HG02642 (cell line): Measurements from ENCODE around the gene ALDOC.
"Not testable (repeated sequence)": the region's sequence is repeated elsewhere in the genome, so short reads cannot be mapped to it uniquely, and the experiment has no call there.

Experiments used
- ATAC-seq: cut with Tn5 transposase; IDR thresholded peaks from one replicate; pipeline ENCODE4 v1.9.1; 2021; ENCODE audit warnings: mild to moderate bottlenecking; ENCODE audit not compliant: unreplicated experiment, poor library complexity

Gene ALDOC

GRCh38 chr17:28584434-28584833, 7.7 kb upstream of the ALDOC start:
- ATAC-seq = no peak

- no peak for ATAC-seq
These were observed 5.8 kb upstream of the ALDOC start for GRCh38 chr17:28582513-28582912.

- ATAC-seq = no peak
These were observed 4.3 kb upstream of the ALDOC start for GRCh38 chr17:28580959-28581358.

DNA sequence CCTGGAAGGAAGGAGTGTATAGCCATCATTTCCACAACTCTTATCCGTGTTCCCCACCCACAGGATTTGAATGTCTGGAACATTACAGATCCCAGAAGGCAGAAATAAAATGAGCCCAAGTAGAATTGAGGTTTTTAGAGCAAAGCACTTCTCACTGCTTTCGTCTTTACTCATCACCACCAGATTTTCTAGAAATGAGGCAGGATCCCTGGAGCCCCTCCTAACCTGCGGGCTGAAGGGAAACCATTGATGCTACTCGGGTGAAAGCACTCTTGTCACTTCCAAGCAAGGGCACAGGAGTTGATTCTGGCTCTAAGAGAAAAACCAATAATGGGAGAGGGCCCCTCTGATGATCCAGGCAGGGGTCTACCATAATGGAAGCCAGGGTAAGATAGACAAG, 2.8 kb upstream of the ALDOC start:
- ATAC-seq = no peak

DNA sequence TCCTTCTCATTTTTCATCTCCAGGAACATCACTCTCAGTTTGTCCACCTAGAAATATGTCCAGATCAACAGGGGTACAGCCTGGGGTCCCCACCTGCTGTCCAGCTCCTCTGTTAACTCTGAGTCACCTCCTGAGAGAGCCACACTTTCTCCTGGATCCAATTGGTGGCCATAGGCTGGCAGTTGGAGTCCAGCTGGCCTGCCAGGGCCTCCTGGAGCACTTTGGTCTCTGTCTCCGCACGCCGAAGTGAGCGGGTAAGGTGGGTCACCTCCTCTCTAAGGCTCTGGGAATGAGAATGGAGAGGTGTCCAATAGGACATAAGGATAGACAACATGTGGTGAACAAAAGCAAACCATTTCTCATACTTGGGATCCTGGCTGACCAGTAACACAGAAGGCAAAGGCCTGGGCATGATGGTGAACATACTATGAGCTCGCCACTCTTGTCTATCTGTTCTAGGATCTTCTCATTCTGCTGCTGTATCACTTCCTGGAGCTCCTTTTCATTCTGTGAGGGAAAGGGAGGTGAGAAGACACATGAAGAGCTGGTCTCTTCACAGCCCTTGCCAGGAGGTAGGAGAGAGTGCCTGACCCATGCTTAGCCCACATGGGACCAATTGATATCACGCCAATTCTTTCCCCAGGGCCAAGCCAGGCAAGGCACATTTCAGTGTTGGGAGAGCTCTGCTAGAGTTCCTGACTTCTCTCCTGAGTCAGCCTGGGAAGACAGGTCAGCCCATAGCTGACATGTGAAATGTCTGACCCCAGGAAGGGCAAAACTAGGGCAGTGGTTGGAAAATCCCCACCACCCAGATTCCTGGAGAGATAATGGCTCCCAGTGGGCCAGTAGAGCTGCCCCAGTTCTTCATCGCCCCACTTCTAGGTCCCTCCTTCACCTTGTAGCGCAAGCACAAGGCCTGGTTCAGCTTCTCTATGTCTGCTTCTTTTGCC, 1.8 kb upstream of the ALDOC start:
- no peak for ATAC-seq

DNA sequence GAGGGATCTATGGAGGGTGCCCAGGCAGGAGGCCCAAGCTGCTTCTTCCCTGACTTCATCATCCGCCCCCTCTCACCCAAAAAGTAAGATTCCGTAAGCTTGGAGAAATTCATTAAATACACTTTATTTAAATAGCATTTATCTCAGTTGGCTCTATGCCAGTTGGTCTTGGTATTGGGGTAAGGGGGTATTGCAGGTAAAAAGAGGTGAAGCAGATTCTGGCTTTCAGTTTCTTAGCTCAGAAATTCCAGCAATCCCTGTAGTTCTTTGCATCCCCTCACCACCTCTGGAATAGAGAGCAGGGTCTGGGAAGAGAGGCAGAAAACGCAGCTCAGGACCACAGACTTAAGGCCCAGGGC, 750 bp upstream of the ALDOC start:
- no peak for ATAC-seq

DNA sequence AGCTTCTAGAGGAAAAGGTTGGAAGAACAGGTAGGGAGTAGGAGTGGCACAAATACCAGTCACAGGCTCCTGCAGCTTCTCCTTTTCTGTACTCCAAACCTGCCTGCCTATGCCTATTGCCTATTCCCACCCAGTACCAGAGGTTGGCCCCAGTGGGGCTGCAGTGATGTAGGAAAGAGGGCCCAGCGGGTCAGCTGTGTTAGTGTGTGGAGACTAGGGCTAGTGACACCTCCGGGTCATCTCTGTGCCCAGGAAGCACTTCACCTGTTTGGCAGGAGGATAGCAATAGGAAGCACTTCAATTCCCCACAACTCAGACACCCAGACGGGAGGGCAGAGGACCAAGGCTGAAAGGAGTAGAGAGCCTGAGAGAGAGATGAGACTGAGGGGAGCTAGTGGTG, 679 bp downstream of the ALDOC start:
- ATAC-seq = not testable (repeated sequence)

- ATAC-seq = no peak
These were observed 1.4 kb downstream of the ALDOC start for GRCh38 chr17:28575126-28575795.

DNA sequence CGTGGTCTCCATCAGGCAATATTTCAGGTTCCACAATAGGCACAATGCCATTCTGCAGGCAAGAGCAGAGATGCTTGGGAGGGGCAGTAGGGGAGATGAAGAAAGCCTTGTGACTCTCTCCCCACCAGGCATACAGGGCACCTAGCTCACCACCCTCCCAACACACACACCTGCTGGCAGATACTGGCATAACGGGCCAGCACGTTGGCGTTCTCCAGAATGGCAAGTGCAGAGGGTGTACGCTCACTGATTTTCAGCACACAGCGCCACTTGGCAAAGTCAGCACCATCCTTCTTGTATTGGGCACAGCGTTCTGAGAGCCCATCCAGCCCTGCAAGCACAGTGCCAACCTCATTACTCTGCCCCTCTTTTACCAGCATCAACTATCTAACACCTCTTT, 2.2 kb downstream of the ALDOC start:
- ATAC-seq = no peak

DNA sequence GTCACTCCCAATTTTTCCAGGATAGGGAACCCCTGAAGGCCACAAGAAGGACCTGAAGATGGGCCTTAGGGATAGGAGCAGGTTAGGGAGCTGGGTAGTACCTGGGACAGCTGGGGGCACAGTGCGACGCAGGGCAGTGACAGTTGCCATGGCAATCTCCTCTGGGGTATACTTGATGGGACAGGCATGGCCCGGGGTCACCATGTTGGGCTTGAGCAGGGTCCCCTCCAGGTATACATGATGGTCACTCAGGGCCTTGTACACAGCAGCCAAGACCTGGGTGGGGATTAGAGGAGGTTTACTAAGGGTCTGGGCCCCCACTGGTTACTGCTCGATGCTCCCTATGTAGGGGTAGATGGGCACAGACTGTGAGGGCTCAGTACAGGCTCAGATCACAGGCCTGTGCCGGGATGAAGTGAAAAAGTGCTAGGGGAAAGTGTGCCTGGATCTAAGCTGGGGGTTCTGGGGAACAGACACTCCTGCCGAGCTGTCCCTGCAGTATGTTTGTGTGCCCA, 2.7 kb downstream of the ALDOC start:
- ATAC-seq = no peak

DNA sequence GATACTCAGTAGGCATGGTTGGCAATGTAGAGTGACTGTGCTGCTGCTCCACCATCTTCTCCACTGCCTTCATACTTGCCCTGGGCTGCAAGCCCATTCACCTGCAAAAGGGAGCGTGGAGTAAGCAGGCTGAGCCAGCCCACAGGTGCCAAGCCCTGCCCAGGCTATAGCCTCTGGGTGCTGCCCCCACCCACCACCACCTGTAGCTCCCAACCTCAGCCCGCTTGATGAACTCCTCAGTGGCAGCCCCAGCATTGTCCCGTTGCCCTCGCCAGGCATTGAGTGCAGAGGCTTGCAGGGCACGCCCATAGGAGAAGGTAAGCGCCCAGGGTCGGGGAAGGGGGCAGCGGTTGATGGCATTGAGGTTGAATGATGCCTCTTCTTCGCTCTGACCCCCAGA, 3.2 kb downstream of the ALDOC start:
- no peak for ATAC-seq

- ATAC-seq = no peak
These were observed 3.7 kb downstream of the ALDOC start for GRCh38 chr17:28573040-28573380.

GRCh38 chr17:28572259-28573039, 4.2 kb downstream of the ALDOC start:
- ATAC-seq = no peak

DNA sequence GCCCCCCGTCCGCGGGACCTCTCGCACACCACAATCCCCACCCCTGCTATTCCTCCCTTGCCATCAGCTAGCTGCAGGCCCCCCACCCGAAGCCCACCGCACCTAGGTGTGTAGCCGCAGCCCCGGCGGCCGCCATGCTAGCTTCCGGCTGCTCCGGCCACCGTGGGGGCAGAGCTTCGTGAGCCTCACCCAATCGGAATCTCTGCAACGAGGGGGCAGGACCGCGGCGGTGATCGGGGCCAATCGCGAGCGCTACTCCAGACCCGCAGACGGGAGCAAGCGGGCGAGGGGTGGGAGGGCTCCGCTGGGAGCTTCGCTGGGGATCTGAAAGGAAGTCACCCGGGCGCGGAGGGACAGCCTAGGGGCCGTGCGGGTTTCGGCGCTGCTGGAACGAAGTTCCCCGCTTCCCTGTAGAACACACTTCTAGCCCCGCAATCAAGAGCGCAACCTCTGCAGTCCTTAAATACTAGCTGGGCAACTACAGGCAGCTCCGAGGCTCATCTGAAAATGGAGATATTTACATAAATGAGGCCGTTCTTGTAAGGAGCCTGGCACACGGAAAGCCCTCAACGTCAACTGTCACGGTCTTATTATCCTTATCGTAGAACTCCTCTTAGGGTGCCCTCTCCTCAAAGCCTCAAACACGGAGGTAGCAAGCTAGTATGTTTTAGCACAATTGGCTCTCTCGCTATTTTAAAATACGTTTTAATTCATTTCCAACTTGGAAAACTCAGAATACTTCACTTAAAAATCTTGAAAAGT, 5.2 kb downstream of the ALDOC start, which contains the start of gene PIGS:
Gene PIGS (minus strand): TSS at position 164 of the 762 bp plus-strand sequence. CDS start 28 bp downstream, at position 136.
- ATAC-seq = peak; percentile 90

DNA sequence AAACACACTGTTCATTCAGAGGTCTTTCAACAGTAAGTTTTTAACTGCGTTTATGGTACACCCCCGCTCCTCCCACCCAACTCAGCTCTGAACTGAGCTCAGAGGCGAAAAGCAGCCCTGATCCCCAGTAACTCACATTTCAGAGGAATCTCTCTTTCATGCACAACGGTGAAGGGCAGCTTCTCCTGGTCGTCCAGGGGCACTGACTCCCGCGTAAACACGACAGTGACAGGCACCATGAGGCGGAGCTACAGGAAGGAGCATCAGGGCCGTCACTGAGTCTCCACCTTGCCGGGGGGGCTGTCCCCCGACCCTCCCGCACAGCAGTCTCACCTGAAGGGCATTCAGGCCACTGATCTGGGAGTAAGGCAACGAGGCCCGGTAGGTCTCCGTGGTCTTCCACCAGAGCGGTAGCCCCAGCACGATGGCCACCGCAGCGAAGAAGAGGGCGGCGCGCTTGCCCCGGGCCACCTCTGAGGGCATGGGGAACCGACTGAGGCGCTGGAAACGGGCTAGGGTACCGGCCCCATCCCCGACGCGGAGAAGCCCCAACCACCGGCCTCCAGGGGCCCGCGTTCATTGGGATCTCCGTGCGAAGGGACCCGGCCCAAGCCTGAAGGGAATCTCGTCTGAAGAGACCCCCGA, 5.9 kb downstream of the ALDOC start:
- peak; percentile 30 for ATAC-seq

DNA sequence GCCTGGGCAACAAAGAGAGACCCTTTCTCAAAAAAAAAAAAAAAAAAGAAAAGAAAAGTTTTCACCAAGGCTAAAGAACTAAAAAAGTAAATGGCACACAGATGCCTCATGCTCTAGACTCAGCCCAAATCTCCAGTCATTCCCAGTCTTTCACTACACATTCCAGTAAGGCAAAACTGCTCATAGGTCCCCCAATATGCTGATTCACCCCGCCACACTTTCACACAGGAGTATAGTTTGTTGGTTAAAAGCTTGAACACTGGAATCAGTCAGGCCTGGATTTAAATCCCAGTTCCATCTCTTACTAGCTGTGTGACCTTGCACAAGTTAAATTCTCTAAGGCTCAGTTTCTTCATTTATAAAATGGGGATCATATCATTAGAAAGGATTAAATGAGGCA, 7.2 kb downstream of the ALDOC start:
- no peak for ATAC-seq

DNA sequence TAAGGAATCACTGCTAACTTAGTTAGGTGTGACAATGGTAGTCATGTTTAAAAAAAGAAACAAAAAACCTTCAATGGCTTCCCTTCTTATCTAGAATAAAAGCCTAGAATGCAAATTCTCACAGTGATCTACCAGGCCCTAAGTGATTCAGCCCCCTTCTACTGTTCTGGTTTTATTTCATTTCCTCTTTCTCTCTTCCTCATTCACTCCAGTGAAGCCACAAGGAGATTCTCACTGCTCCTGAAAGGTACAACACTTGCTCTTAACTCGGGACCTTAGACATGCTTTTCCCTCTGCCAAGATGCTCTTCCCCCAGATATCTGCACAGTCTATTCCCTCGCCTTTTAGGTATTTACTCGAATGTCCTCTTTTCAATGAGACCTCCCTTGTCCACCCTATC, 9.1 kb downstream of the ALDOC start:
- no peak for ATAC-seq

DNA sequence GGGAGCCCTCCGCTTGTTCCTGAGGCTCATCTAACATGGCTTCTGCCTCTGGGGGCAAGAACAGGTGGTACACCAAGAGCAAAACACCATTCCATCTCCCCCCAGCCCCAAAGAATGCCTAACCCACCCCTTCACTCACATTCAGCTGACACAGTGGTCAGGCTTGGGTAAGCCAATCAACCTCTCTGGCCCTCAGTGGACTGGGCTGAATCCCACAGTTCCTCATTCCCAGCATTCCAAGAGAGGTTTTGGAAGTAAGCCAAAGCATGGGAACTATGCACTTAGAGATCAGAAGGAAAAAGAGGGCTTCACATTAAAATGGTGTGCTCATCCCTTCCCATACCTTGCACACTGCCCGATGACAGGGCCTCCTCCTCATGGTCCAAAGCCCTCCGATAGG, 13.2 kb downstream of the ALDOC start:
- no peak for ATAC-seq

- ATAC-seq = no peak
These were observed 21.7 kb downstream of the ALDOC start for GRCh38 chr17:28555022-28555421.

GRCh38 chr17:28554565-28554964, 22.1 kb downstream of the ALDOC start:
- no peak for ATAC-seq
